HG03439 (cell line): ENCODE data around the gene CASP1.
"Not testable (repeated sequence)": the region's sequence is repeated elsewhere in the genome, so short reads cannot be mapped to it uniquely, and the experiment has no call there.

Experiments
- ATAC-seq: cut with Tn5 transposase; IDR thresholded peaks from one replicate; pipeline ENCODE4 v1.9.1; 2021; ENCODE audit warnings: mild to moderate bottlenecking, moderate library complexity; ENCODE audit not compliant: unreplicated experiment

Gene CASP1

DNA sequence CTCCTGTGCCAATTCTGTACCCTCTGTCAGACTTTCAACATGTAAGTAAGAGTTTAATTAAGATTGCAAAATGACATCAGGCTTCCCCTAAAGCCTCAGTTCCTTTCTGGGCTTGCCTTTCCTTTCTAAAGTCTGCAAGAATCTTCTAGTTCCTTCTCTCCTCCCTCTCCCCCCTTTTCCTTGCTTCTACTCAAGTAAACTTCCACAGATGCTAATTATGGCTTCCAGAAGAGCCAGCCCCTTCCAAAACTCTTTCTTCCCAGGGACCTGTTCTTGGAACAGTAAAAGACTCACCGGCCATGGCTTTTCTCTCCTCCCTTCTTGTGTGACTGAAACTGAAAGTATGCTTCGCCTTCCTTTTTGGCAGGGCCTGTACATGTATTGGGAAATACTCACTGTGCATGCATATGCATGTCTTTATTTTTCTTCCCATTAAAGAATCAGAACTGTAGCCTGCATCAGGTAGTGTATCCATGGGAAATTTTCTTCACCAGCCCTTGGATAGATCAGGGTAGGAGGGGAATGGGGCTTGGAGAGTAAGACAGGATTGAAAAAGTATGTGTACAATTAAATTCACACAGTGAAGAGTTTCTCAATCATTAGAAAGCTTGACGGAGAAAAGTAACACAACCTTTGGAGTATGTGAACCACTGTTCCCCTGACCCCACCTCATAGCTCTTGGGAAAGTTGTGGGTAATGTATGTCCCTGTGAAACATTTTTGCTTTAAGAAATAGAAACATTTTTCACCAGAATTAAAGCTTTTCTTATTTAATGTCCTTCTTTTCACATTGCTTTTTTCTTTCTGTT is at the start of gene CASP1:
CASP1 (minus strand) TSS at position 332 of the 808 bp plus-strand sequence; CDS start at position 301, 31 bp downstream.
- ATAC-seq, result peak; percentile 82

DNA sequence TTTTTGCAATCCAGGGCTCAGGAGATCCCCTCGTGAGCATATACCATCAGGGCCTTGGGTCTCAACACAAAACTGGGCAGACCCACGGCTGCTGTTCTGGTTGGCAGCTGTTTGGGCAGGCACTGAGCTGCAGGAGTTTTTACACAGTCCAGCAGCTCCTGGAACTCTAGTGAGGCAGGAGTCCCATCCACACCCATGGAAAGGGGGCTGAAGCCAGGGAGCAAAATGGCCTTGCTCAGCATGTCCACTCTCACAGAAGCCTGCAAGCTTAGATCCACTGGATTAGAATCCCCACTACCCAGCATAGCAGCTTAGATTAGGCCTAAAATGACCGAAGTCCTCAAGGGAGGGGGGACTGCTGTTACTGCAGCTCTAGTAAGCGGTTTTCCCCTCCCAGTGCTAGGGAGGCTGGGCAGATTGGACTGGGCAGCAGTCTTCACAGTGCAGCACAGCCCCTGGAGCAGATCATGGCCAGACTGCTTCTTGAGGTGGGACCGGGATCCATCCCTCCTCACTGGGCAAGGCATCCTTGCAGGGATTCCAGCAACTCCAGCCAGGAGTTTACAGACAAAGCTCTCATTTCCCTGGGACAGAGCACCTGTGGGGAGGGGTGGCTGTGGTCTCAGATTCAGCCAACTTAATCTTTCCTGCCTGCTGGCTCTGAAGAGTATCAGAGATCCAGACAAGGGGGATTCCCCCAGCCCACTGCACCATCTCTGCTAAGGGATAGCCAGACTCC is 46.6 kb upstream of the CASP1 start:
- no peak for ATAC-seq

DNA sequence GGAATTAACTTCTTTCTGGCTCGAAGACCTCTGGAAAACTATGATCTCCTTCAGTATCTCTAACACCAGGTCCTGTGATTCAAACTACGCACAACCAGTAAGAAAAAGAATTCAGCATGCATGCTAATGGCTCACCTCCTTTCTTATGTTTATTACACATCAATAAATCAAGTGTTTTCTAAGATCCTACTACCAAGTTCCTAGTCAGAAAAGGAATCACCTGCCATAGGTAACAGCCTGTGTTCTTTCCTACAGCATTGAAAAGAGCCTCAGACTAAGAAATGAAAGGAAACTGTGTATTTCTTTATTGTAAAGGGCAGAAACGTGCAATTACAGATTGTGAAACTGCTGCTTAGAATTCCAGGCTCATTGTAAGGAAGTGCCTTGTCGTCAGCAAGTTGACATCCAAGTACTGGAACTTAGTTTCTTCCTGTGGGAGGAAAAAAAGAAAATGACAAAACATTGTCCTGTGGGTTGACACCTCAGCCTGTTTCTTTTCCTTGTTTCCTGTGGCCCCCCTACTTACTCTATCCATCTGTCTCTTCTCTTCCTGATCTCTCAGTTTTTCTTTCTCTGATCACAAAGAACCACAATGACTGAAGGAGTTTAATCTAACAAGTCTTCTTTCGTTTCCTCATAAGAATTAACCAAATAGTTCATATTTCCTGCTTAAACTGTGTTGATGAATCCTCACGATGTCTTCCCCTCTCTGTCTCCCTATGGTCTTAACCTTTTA is 45.4 kb upstream of the CASP1 start:
- ATAC-seq, result not testable (repeated sequence)

DNA sequence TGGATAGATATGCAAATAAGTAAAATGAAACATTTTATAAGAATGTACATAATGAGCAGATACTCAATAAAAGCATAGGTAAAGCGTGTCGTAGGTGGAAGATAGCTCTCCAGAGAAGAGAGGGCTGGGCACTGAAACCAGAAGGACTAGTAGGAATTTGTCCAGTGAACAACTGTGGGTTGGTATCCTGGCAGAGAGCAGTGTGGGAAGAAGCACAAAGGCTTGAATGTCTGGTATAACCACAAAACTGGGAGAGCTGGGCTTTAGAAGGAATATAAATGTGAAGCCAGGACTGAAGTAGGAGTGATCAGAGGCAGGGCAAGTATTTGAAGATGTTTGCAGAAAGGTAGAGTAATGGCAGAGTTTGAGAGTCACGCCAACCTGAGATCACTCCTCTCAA is 43.3 kb upstream of the CASP1 start:
- ATAC-seq, result no peak

DNA sequence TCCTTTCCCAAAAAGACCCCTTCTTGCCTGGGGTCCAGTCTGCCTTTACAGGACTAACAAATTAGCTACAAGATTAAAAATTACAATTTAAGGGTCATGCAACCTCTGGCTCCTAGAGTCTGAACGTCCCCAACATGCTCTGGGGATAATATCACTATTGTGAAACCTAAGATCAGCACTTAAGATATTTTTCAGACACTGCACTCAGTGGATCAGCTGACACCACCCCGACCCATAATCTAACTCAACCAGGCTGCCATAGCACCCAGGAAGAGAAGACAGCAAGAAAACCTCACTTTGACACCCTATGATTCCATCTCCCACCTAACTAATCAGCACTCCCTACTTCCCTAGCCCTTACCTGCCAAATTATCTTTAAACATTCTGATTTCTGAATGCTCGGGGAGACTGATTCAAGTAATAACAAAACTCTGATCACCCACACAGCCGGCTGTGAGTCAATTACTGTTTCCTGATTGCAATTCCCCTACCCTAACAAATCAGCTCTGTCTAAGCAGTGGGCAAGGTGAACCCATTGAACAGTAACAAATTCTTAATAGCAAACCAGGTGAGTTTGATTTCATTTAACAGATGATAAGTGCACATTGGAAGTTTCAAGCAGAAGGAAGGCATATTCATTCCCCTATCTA is 42.3 kb upstream of the CASP1 start:
- peak; percentile 63 for ATAC-seq

DNA sequence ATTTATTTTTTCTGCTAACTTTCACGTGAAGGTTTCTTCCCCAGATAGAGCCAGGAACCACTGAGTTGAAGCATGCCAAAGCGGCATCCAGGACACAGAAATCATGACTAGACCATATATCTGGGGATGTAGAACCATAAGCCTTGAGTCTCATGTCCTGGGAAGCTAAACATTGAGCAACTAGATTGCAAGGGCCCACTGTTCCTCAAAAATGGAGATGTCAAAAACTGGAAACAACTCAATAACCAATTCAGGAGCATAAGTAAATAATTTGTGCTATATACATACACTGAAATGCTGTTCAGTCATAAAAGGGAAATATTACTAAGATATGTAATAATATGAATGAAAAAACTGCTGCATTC is 39.2 kb upstream of the CASP1 start:
- ATAC-seq, result no peak

DNA sequence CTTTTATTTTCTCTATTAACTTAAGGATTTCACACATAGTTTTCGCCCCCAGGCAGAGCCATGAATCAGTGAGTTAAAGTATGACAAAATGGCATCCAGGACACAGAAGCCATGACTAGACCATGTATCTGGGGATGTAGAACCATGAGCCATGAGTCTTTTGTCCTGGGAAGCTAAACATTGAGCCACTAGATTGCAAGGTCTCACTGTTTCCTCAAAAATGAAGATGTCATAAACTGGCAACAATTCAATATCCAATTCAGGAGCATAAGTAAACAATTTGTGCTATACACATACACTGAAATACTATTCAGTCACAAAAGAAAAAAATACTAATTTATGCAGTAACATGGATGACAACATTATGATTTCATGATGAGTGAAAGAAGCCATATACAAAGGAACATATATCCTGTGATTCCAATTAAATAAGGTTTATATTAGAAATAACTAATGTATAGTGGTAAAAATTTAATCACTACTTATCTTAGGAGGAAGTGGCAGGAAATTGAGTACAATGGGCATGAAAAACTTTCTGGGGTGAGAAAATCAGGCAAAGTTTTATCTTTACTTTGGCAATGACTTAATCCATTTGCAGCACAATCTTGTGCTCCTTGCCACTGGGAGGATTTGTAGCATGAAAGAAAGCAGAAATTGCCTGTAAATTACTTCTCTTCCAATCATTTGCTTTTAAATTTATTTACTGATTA is 38.7 kb upstream of the CASP1 start:
- ATAC-seq, result no peak

DNA sequence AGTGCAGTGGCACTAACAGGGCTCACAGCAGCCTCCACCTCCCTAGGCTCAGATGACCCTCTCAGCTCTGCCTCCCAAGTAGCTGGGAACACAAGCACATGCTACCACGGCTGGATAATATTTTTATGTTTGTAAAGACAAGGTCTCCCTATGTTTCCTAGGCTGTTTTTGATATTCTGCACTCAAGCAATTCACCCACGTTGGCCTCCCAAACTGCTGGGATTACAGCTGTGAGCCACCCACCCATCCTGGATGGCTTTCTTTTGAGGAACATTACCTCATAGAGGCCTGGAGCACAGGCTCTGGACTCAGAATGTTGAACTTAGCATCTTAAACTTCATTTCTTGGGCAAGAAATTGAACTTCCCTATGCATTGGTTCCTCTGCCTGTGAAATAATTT is 37.1 kb upstream of the CASP1 start:
- not testable (repeated sequence) for ATAC-seq

DNA sequence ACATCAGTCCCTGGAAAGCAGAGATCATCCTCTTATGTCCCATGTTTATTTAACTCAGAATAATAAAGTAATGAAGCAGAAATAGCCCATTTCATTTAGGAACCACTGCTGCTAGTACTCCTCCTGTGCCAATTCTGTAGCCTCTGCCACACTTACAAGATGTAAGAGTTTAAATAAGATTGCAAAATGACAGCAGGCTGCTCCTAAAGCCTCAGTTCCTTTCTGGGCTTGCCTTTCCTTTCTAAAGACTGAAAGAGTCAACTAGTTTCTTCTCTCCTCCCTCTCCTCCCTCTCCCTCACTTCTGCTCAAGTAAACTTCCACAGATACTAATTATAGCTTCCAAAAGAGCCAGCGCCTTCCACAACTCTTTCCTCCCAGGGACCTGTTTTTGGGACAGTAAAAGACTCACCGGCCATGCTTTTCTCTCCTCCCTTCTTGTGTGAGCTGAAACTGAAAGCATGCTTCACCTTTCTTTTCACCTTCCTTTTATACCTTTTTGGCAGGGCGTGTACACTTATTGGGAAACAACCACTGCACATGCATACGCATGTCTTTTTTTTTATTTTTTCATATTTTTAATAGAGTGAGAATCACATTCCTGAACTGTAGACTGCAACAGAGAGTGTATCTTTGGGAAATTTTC is 36.3 kb upstream of the CASP1 start:
- ATAC-seq, result no peak

DNA sequence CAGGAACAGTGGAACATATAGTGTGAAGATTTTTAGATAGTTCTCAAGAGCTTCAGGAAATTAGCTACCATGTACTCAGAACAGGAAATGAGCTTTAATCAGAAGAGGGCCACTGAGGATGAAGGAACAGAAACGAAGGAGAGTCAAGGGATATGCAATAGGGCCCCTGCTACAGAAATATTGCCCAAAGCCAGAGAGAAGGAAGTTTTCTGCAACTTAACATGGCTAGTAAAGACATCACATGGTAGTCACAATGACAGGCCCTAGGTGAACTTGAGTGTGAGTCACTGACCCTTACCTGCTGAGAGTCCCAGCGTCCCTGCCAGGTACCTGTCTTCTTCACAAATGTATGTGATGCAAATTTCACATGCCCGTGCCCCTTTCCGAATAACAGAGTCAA is 35.4 kb upstream of the CASP1 start:
- no peak for ATAC-seq

DNA sequence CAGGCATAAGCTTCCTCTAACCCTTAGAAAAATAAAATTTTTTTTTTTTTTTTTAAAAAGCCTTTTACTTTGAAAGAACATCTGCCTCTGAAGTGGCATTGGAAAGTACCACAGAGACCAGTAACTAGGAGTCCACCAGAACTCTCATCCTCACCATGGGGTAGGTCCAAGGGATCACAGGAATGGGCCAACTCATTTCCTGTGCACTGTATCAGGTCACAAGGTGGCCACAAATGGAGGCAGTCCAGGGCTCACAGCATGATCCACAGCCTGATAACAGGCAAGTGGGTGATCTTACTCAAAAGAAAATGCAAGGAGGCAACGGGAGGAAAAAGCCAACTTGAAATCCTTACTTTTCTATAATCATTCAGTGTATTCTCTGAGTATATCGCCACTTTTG is 34.8 kb upstream of the CASP1 start:
- not testable (repeated sequence) for ATAC-seq

DNA sequence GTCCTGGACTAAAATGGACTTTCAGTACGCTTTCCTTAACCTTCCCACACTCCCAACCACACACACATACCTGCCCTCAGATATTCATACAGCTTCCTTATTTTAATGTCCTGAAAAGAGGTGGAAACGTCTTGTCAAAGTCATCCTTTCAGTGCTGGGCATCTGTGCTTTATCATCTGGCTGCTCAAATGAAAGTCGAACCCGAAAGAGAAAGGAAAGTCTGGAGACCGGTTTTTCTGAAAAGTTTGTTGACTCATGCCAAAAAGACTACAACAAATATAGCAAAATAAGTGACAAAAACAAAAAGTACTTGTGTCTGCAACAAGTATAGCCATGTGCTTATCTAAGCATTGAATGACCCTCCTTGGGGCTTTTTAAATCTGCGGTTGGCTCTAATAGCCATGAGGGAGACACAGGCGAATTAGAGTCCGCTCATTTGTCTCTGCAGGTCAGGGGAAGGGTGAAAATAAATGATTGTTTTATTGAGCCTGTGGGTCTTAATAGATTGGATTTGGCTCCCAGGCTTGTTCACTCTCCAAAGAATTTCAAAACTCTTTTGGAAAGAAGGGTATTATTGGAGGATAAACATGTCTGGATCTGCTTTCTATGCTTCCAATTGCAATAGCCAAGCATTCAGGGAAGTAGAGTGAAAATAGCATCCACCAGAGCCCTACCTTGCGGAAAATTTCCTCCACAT is 28.4 kb upstream of the CASP1 start:
- ATAC-seq, result not testable (repeated sequence)

DNA sequence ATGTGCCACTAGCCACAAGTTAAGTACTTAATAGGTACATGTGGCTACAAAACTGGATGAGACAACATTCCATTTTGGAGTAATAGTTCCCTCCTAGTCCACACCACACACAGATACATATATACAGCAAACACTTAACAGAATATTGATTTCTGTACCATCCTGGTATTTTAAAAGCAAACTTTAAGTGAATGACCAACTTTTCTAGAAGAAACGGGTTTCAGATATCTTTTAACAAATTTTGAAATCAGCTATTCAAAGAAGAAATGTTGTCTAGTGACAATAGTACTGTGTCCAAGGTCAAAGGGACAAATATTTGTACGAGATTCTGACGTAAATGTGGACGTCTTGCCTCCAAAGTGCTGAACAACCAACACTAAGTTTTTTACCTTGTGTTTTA is 22.5 kb upstream of the CASP1 start:
- no peak for ATAC-seq

DNA sequence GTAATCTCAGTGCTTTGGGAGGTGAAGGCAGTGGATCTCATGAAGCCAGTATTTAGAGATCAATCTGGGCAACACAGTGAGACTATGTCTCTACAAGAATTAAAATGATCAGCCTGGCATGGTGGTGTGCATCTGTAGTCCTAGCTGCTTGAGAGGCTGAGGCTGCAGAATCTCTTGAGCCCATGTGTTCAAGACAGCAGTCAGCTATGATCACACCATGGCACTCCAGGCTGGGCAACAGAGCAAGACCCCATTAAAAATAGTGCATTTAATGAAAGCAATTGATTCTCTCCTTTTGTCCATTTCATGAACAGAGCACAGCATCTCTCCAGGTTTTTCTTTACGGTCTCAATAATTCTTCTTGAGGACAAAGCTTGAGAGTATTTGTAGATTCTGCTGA is 21.5 kb upstream of the CASP1 start:
- no peak for ATAC-seq

DNA sequence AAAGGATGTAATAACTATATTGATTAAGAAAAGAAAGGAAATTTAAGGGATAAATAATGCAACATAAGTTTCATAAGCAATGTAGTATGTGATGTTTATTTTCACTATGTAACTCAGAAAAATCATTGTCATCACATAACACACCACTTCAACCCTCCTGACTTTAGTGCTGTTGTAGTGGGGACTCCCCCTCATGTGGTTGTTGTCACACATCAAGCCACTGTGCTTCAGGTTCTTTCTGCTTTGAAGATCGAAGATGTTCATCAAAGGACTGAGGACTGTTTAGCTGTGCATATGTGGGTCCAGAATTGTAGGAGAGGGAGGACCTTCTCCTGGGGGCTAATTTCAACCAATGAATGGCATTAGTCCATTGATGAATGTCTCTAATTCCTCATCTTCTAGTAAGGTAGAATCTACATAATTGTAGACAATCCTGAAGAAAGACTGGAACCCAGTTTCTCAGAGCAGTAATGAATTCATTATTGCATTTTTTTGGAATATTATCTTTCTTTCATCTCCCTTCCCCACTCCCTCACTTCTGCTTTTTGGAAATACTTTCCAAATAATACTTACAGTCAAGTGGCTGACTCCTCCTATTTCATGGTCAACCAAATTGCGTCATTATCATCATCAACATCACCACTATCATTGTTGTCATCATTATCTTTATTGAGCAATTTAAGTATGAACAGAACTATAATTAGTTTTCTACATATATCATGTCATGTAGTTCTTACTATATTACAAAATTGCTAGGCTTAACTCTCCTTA is 20.0 kb upstream of the CASP1 start:
- no peak for ATAC-seq

DNA sequence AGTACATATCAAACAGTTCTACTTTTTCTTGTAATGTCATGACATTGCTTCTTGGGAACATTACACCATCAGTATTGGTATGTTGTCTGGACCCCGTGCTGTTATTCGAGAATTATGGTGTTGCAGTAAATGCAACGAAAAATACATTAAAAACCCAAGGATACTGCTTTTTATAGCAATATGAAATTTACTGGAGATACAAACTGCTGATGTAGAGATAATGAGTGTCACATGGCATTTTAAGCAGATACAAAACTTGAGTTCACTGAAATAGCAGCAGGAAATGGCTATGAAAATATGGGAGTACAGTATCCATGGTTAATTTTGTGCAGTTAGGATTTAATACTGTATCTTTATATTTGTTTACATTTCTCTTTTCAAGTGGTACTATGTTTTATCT is 17.5 kb upstream of the CASP1 start:
- no peak for ATAC-seq

DNA sequence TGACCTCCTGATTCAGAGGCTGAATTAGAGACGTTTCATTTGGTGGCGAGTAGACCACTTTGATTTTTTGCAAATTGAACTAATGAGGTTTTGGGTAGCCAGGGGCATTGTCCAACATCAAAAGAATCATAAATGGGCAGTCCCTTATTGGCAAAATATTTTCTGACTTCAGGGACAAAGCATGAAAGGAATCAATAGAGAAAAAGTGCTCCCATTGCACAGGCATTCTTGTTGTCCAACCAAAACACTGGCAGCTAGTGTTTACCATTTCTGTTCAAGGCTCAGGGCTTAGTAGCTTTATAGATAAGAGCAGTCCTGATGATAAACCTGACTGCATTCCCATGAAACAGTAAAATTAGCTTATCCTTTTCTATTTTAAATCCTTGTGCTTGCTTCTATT is 16.6 kb upstream of the CASP1 start:
- no peak for ATAC-seq

DNA sequence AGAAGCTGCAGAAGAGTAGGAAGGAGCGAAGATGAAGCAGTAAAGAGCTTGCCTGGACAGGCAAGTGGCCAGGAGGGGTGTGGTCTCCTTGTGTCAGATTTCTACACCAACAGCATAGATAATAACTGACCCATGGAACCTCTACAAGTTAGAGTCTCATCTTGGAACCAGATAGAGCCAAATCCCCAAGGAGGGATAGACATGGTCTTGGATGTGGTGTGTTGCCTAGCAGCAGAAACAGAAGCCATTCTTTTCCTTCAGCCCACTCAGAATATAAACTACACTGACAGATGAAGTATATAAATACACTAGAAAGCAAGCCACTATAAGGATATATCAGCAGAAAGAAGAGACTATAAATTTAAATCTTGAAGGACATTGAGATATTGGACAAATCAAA is 14.5 kb upstream of the CASP1 start:
- ATAC-seq, result no peak
